HG02678 (cell line): ENCODE measurements around the gene ARRDC2.
"Not testable (repeated sequence)": the region's sequence is repeated elsewhere in the genome, so short reads cannot be mapped to it uniquely, and the experiment has no call there.

Experiments
- ATAC-seq: cut with Tn5 transposase; IDR thresholded peaks from one replicate; pipeline ENCODE4 v1.9.1; 2021; ENCODE audit warnings: mild to moderate bottlenecking, moderate library complexity; ENCODE audit not compliant: unreplicated experiment

Gene ARRDC2

DNA sequence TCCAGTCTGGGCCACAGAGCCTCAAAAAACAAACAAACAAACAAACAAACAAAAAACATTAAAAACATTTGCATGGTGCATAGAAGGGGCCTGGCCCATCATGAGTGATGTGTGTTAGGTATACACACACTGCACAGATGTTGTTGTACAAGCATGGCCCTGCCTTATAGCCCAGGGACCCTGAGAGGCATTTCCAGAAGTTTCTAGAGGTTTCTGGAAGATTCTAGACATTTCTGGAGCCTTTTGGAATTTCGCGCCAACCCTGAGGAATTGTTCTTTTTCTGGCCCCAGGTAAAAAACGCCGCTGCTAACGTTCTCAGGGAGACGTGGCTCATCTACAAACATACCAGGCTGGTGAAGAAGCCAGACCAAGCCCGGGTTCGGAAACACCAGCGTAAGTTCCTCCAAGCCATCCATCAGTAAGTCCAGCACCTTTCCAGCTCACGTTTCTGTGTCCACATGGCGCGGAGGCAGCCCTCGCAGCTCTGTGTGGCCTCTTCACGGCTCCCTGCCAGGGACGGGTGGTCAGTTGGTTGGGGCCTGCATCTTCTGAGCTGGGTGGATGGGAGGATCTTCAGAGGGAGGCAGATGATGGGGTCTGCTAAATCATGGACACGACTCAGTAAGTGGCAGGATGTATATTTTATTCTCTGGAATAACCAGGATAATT, 18.4 kb upstream of the ARRDC2 start:
- ATAC-seq = no peak

GRCh38 chr19:17993076-17993813, 14.7 kb upstream of the ARRDC2 start:
- no peak for ATAC-seq

DNA sequence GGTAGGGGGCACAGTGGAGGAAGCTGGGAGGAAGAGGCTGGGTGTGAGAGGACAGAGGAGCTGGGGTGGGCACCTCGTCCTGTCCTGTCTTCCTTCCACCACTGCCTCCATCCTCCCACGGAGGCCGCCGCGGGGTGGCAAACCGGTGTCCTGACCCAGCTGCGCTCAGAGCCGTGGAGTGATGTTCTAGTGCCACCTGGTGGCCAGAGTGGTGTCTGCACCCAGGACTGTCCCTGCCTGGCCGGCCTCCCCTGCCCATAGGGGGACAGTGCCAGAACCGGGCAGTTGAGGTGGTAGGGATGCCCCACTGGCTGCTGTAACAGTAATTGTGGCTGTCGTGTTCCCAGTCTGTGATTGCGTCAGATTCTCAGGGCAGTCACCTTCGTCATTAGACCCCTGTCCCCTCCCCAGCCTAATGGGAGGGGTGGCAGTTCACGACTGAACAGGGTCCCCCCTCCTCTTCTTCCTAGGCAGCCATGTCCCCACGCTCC, 11.1 kb upstream of the ARRDC2 start:
- peak; percentile 34 for ATAC-seq

DNA sequence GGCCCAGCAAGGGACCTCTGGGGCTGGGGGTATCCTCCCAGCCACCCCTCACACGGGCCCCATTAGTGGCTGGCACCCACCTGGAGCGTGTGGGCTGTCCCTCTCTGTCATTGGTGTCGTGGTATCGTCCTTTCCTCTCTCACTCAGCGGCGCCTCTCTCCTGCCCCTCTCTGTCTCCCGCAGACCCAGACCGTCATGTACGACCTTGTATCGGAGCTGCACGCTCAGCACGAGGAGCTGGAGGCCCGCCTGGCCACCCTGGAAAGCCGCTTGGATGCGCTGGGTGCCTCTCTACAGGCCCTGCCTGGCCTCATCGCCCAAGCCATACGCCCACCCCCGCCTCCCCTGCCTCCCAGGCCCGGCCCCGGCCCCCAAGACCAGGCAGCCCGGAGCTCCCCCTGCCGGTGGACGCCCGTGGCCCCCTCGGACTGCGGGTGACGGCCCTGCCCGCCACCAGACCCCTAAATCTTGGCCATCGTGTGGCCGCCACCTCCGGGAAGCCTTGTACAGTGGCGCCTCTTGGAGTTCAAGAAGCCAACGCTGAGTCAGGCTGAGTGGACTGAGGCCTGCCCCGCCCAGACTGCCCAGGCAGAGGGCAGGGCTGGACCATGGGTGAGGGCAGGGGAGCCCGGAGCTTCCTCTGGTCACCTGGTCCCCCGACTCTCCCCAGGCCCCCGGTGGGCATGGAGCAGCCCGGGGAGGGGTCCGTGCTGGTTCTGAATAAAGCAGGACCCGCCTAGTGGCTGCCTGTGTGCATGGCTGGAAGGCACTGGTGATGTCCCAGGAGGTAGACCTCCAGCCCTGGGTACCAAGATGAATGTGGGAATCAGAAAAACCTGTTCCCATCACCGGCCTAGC, 9.8 kb upstream of the ARRDC2 start:
- ATAC-seq = no peak

GRCh38 chr19:17998827-17999150, 9.2 kb upstream of the ARRDC2 start:
- ATAC-seq = no peak

- no peak for ATAC-seq
Measured at GRCh38 chr19:17999684-18000479, 8.1 kb upstream of the ARRDC2 start.

- no peak for ATAC-seq
Measured at GRCh38 chr19:18000480-18000914, 7.5 kb upstream of the ARRDC2 start.

DNA sequence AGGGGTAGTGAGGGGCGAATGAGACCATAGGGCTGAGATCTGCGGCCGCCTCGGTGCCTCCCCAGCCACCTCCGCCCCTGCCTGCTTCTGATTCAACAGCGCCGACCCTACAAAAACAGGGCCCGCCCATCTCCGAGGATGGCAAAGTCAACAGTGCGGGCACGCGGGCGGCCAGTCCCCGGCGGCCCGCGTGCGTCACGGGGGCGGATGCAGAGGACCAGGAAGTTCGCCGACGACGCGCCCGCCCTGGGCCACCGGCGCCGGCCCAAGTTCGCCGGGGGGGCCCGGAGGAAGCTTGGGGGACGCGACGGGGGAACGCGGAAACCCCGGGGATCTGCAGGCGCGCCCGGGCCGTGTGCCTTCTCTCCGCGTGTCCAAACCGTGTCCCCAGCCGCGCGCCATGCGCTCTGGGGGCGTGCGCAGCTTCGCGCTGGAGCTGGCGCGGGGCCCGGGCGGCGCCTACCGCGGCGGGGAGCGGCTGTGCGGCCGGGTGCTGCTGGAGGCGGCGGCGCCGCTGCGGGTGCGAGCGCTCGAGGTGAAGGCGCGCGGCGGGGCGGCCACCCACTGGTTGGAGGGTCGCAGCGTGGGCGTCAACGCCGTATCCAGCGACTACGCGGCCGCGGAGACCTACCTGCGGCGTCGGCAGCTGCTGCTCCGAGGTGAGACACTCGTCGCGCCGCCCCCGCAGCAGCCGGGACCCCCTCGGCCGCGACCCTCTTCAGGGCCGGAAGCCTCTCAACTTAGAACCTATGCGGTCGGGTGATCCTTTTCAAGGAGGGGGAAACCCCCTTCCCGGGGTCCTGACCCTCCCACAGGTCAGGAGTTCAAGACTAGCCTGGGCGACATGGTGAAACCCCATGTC, 6.8 kb upstream of the ARRDC2 start:
- peak; percentile 68 for ATAC-seq

DNA sequence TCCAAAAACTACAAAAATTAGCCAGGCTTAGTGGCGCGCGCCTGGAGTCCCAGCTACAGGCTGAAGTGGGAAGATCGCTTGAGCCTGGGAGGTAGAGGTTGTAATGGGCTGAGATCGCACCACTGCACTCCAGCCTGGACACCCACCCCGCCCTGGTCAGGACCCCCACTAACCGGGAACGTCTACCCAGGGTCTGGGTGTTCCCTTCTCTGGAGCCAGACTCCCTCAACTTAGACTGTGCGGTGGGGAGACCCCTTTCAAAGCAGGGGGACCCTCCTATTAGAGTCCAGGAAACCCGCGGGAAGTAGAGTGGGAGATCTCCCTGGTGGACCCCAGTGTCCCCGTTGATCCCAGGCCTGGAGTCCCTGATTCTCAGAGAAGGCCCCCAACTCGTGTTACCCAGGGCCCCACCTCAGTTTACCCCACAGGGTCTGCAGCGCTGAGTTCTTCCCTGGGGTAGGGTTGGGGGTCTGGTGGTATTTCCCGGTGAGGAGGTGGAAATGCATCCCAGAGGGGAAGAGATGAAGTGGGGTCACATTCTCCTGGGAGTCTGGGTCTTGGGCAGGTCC, 6.1 kb upstream of the ARRDC2 start:
- no peak for ATAC-seq

- ATAC-seq = no peak
Measured at GRCh38 chr19:18002347-18002850, 5.6 kb upstream of the ARRDC2 start.

GRCh38 chr19:18005750-18006149, 2.2 kb upstream of the ARRDC2 start:
- not testable (repeated sequence) for ATAC-seq

- peak; percentile 48 for ATAC-seq
Measured at GRCh38 chr19:18007044-18007916, 690 bp upstream of the ARRDC2 start.

GRCh38 chr19:18008814-18009213, 844 bp downstream of the ARRDC2 start:
- no peak for ATAC-seq

GRCh38 chr19:18009412-18010066, 1.6 kb downstream of the ARRDC2 start:
- ATAC-seq = no peak

DNA sequence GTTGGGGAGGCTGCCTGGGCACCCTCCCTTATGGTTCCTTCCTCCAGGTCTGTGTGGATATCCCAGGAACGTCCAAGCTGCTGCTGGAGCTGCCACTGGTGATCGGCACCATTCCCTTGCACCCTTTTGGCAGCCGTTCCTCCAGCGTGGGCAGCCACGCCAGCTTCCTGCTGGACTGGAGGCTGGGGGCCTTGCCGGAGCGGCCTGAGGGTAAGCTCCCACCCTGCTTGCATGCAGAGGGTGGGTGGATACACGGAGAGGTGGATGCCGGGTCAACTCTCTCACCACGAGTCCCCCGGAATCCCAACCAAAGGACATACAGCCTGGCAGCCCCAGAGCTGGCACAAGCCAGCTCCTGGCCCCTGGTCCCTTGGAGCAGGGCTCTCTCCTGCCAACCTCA, 2.2 kb downstream of the ARRDC2 start:
- ATAC-seq = no peak

- no peak for ATAC-seq
Measured at GRCh38 chr19:18013210-18014111, 5.5 kb downstream of the ARRDC2 start.

- no peak for ATAC-seq
Measured at GRCh38 chr19:18014197-18014596, 6.2 kb downstream of the ARRDC2 start.
